SJSA1 (cell line): ENCODE results near the gene BBS2. TPM values are rescaled to one million over a fixed set of nuclear protein-coding genes. Genes with fewer than 3 reads are reported as not detected.
A peak's percentile ranks its signal among the peaks of the same experiment; 100 is the strongest.

Source experiments
- DNase-seq, 2 experiments: peaks; one replicate each; pipeline ENCODE4 v3.0.0-alpha.2; 2015 to 2020; ENCODE audit warnings: low spot score in 2 of 2, low read depth in 1 of 2
- H3K27ac ChIP-seq: fragments of 250-450 bp; sonication (Bioruptor Pico); 2 replicates; pipeline ENCODE4 v1.5.1; 2020; ENCODE audit warnings: mild to moderate bottlenecking, moderate library complexity
- H3K27me3 ChIP-seq: fragments of 250-450 bp; sonication (Bioruptor Pico); replicated peaks from 2 replicates; pipeline ENCODE4 v1.5.1; 2020; ENCODE audit warnings: mild to moderate bottlenecking, moderate library complexity
- H3K36me3 ChIP-seq: fragments of 250-450 bp; sonication (Bioruptor Pico); 2 replicates; pipeline ENCODE4 v1.5.1; 2020; ENCODE audit warnings: mild to moderate bottlenecking
- H3K4me1 ChIP-seq: fragments of 250-450 bp; sonication (Bioruptor Pico); replicated peaks from 2 replicates; pipeline ENCODE4 v1.6.1; 2021; ENCODE audit warnings: mild to moderate bottlenecking
- H3K4me3 ChIP-seq: fragments of 250-450 bp; sonication (Bioruptor Pico); 2 replicates; pipeline ENCODE4 v1.5.1; 2020; ENCODE audit warnings: mild to moderate bottlenecking
- H3K9me3 ChIP-seq: fragments of 250-450 bp; sonication (Bioruptor Pico); replicated peaks from 2 replicates; pipeline ENCODE4 v1.5.1; 2020; ENCODE audit warnings: mild to moderate bottlenecking
- total RNA-seq: library from RNA; depleted of rRNA; stranded (reverse); fragments of >200 nt; shearing (Covaris generic); gene quantifications from 2 replicates; pipeline ENCODE4 v1.2.3, GENCODE V29; 2014

Gene BBS2
- total RNA-seq, 1 experiment from 2014 or later, result 28.8 TPM

GRCh38 chr16:56479469-56479868, 40.4 kb downstream of the BBS2 start:
- no peaks in the 10 kb centered on the region for H3K9me3 ChIP-seq
- DNase-seq, result no peak
- H3K4me1 ChIP-seq, result peaks cover 10% of the 10 kb centered on the region
- H3K36me3 ChIP-seq, result peaks cover 57% of the 10 kb centered on the region
- no peak overlapping the region for H3K27ac ChIP-seq
- no peak overlapping the region for H3K4me3 ChIP-seq
- H3K27me3 ChIP-seq, result no peaks in the 10 kb centered on the region

GRCh38 chr16:56478281-56479049, 41.4 kb downstream of the BBS2 start:
- no peaks in the 10 kb centered on the region for H3K27me3 ChIP-seq
- no peak overlapping the region for H3K4me3 ChIP-seq
- H3K27ac ChIP-seq, result no peak overlapping the region
- H3K9me3 ChIP-seq, result no peaks in the 10 kb centered on the region
- H3K4me1 ChIP-seq, result peaks cover 10% of the 10 kb centered on the region
- no peak for DNase-seq
- peaks cover 65% of the 10 kb centered on the region for H3K36me3 ChIP-seq

DNA sequence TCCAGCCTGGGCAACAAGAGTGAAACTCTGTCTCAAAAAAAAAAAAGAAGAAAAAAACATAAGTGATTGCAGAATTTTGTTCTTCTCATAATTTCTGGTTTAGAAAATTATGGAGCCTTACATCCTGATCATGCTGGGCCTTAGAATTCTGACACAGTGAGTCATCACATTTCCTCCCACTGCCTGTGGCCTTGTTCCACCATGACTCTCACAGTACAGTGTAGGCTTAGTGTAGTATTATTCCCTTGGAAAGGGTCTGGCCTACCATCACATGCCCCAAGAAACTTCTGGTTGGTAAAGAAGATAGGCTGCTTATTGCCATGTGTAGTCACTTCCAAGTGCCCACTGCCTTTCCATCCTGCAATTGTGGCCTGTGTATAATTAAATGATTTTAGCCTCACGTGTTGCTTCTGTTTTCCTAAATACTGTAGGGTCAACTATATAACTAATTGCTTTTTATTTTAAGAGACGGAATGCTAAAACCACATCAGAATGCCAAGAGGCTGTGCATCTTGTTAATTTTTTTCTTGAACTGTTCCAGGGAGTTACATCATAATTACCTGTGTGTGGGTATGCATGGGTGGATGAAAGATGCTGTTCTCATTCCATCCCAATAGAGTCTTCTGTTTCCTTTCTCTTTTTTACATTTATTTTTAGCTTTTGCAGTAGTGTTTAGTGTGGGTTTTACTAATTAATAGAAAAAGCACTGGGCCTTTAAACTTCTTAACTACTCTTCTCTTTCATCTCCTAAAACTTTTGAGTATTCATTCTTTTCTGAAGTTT, 42.5 kb downstream of the BBS2 start:
- H3K36me3 ChIP-seq, result peaks cover 69% of the 10 kb centered on the region
- peak overlapping the region; percentile 55 for H3K27ac ChIP-seq
- peaks cover 10% of the 10 kb centered on the region for H3K4me1 ChIP-seq
- no peak overlapping the region for H3K4me3 ChIP-seq
- no peaks in the 10 kb centered on the region for H3K9me3 ChIP-seq
- H3K27me3 ChIP-seq, result no peaks in the 10 kb centered on the region
- DNase-seq, result peak; percentile 32 to 50

DNA sequence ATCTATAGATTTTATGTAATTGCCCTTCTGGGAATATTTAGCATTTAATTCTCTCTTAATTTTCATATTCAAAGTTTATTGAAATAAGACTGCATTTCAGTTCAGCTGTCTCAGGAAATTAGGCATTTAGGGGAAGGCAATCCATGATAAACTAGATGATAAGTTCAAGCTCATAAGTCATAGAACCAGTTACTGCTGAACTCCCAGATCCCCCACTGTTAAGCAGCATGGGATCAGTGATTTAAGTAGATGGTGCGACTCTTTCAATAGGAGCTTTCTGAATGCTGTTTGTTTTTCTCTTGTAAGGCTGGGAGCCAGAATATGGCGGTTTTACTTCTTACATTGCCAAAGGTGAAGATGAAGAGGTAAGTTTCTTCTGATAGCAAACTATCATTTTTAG, 44.6 kb downstream of the BBS2 start:
- Histone ChIP-seq H3K4me3 (no peak overlapping the region), H3K27me3 (no peaks in the 10 kb centered on the region), H3K36me3 (peaks cover 88% of the 10 kb centered on the region), H3K4me1 (peaks cover 10% of the 10 kb centered on the region), H3K27ac (no peak overlapping the region), H3K9me3 (no peaks in the 10 kb centered on the region)
- no peak for DNase-seq

DNA sequence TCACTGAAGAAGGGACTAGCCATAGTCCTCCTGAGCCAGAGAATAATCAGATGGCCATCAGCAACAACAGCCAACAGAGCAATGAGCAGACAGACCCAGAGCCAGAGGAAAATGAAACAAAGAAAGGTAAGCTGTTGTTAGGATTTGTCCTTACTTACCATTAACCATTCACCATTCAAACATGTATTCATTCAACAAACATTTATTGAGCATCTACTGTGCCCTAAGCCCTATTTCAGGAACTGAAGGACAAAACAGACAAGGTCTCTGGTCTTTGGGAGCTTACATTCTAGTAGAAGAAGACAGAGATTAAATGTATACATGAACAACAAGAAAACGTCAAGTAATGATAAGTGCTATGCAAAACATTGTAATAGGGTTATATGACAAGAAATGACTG, 49.2 kb downstream of the BBS2 start:
- DNase-seq, result no peak
- peaks cover 93% of the 10 kb centered on the region for H3K36me3 ChIP-seq
- H3K9me3 ChIP-seq, result no peaks in the 10 kb centered on the region
- H3K27ac ChIP-seq, result no peak overlapping the region
- no peak overlapping the region for H3K4me3 ChIP-seq
- H3K4me1 ChIP-seq, result no peaks in the 10 kb centered on the region
- no peaks in the 10 kb centered on the region for H3K27me3 ChIP-seq

GRCh38 chr16:56470232-56470631, 49.6 kb downstream of the BBS2 start:
- Histone ChIP-seq H3K4me1 (no peaks in the 10 kb centered on the region), H3K9me3 (no peaks in the 10 kb centered on the region), H3K27ac (no peak overlapping the region), H3K36me3 (peaks cover 93% of the 10 kb centered on the region), H3K4me3 (no peak overlapping the region), H3K27me3 (no peaks in the 10 kb centered on the region)
- DNase-seq, result no peak

DNA sequence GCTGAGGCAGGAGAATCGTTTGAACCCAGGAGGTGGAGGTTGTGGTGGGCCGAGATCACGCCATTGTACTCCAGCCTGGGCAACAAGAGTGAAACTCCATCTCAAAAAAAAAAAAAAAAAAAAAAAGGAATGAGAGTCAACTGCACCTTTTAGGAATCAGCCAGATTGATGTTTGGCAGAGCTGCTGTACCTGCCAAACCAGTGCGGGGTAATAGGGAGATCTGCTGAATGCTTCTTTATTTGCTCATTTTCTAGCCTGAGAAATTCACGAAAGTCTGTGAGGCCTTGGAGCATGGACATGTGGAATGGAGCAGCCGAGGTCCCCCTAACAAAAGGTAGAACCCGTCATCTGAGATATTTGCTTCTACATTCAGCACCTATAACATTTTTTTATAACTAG, 50.1 kb downstream of the BBS2 start:
- H3K9me3 ChIP-seq, result no peaks in the 10 kb centered on the region
- DNase-seq, result no peak
- H3K36me3 ChIP-seq, result peaks cover 93% of the 10 kb centered on the region
- no peak overlapping the region for H3K27ac ChIP-seq
- H3K27me3 ChIP-seq, result no peaks in the 10 kb centered on the region
- H3K4me3 ChIP-seq, result no peak overlapping the region
- no peaks in the 10 kb centered on the region for H3K4me1 ChIP-seq

DNA sequence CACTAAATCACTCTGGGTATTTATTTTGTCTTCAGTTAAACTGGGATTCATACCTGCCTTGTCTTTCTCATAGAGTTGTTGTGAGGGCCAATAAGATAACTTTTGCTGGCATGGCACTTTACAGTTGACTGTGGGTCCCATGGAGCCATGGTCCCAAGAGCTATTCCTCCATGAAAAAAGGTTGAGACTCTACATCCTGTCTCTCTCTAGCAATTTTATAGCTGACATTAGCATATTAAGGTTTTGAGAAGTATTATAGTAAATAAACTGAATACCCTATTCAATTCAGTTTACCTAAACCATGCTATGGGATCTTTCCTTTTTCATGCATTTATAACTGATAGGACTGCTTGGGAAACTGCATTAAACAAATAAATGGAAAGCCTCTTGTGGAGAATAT, 51.0 kb downstream of the BBS2 start:
- no peaks in the 10 kb centered on the region for H3K27me3 ChIP-seq
- no peak overlapping the region for H3K4me3 ChIP-seq
- H3K4me1 ChIP-seq, result no peaks in the 10 kb centered on the region
- H3K36me3 ChIP-seq, result peaks cover 95% of the 10 kb centered on the region
- no peak for DNase-seq
- H3K9me3 ChIP-seq, result no peaks in the 10 kb centered on the region
- no peak overlapping the region for H3K27ac ChIP-seq

- peaks cover 86% of the 10 kb centered on the region for H3K36me3 ChIP-seq
- H3K27me3 ChIP-seq, result no peaks in the 10 kb centered on the region
- no peak for DNase-seq
- no peak overlapping the region for H3K27ac ChIP-seq
- H3K4me3 ChIP-seq, result no peak overlapping the region
- no peaks in the 10 kb centered on the region for H3K9me3 ChIP-seq
- H3K4me1 ChIP-seq, result no peaks in the 10 kb centered on the region
Observed at GRCh38 chr16:56466344-56466743, 53.5 kb downstream of the BBS2 start.

DNA sequence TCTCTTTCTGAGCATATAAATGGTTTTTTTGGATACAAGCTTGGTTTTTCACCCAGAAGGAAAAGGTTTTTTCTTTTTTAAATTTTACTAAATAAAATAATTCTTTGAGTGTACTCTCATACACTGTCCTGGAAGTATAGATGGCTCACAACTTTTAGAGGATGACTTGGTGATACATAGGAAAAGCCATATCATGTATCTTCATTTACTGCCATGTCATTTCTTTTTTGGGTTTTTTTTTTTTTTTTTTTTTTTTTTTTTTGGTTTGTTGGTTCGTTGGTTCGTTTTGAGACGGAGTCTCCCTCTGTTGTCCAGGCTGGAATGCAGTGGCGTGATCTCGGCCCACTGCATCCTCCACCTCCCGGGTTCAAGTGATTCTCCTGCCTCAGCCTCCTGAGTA, 56.7 kb downstream of the BBS2 start:
- H3K36me3 ChIP-seq, result peaks cover 83% of the 10 kb centered on the region
- no peak for DNase-seq
- H3K27me3 ChIP-seq, result no peaks in the 10 kb centered on the region
- no peak overlapping the region for H3K27ac ChIP-seq
- H3K4me3 ChIP-seq, result no peak overlapping the region
- H3K9me3 ChIP-seq, result no peaks in the 10 kb centered on the region
- H3K4me1 ChIP-seq, result no peaks in the 10 kb centered on the region

DNA sequence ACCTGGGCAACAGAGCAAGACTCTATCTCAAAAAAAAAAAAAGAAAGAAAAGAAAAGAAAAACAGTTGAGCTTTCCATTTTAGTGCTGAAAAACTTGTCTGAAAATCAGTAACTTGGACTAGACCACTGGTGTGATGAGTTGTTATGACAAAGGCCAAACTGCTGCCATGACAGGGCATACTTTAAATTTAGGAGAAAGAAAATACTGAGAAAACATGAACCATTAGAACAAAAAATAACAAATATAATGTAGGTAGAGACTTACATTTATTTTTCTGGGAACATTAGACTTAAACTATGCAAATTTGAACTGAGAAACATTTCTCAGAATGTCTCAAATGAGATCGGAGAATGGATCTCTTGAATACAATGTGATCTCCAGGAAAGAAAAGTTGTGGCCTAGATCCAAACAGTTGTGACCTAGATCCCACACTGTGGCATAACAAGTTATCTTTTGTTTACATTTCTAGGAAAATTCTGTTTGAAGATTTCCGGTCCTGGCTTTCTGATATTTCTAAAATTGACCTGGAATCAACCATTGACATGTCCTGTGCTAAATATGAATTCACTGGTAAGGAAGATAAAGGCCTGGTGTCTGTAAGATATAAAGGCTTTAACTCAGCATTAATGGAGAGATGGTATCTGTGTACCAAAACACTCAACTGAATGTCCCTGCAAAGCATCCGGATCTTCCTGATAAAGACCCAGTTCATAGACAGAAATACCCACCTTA, 57.6 kb downstream of the BBS2 start:
- Histone ChIP-seq H3K4me3 (no peak overlapping the region), H3K36me3 (peaks cover 85% of the 10 kb centered on the region), H3K9me3 (no peaks in the 10 kb centered on the region), H3K27me3 (no peaks in the 10 kb centered on the region), H3K4me1 (no peaks in the 10 kb centered on the region), H3K27ac (no peak overlapping the region)
- no peak for DNase-seq

- H3K27ac ChIP-seq, result no peak overlapping the region
- DNase-seq, result no peak
- H3K36me3 ChIP-seq, result peaks cover 85% of the 10 kb centered on the region
- no peaks in the 10 kb centered on the region for H3K27me3 ChIP-seq
- H3K9me3 ChIP-seq, result no peaks in the 10 kb centered on the region
- H3K4me1 ChIP-seq, result no peaks in the 10 kb centered on the region
- H3K4me3 ChIP-seq, result no peak overlapping the region
Observed at GRCh38 chr16:56460101-56460500, 59.7 kb downstream of the BBS2 start.

GRCh38 chr16:56457927-56458470, 61.8 kb downstream of the BBS2 start:
- no peaks in the 10 kb centered on the region for H3K9me3 ChIP-seq
- no peak overlapping the region for H3K27ac ChIP-seq
- H3K4me1 ChIP-seq, result no peaks in the 10 kb centered on the region; the same call in 1 of the 2 replicates
- no peaks in the 10 kb centered on the region for H3K27me3 ChIP-seq
- peaks cover 88% of the 10 kb centered on the region for H3K36me3 ChIP-seq
- no peak overlapping the region for H3K4me3 ChIP-seq
- no peak for DNase-seq
